Measurements from ENCODE around the gene GUCY1A2.
"Not testable (repeated sequence)": the region's sequence is repeated elsewhere in the genome, so short reads cannot be mapped to it uniquely, and the experiment has no call there.

The GUCY1A2 gene

GRCh38 chr11:106913141-106913540 is 105.1 kb downstream of the GUCY1A2 start:
- H3K27ac ChIP-seq = no peak overlapping the region
- no peaks in the 10 kb centered on the region for H3K36me3 ChIP-seq (replicated peaks)
- no peak for DNase-seq
- no peak overlapping the region for H3K4me3 ChIP-seq (ENCODE audit: low read depth, low read length)
- TF ChIP-seq, protein P1, sequence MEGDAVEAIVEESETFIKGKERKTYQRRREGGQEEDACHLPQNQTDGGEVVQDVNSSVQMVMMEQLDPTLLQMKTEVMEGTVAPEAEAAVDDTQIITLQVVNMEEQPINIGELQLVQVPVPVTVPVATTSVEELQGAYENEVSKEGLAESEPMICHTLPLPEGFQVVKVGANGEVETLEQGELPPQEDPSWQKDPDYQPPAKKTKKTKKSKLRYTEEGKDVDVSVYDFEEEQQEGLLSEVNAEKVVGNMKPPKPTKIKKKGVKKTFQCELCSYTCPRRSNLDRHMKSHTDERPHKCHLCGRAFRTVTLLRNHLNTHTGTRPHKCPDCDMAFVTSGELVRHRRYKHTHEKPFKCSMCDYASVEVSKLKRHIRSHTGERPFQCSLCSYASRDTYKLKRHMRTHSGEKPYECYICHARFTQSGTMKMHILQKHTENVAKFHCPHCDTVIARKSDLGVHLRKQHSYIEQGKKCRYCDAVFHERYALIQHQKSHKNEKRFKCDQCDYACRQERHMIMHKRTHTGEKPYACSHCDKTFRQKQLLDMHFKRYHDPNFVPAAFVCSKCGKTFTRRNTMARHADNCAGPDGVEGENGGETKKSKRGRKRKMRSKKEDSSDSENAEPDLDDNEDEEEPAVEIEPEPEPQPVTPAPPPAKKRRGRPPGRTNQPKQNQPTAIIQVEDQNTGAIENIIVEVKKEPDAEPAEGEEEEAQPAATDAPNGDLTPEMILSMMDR (IDR thresholded peaks at IDR 0.05; ENCODE audit: low read depth, low read length, missing control alignments) = no peak
- no peaks in the 10 kb centered on the region for H3K27me3 ChIP-seq (replicated peaks)
- in situ Hi-C loops (cut with HindIII; ENCODE audit: low pct_ligation_motif_present, low sequenced_read_pairs) = no loop called here

DNA sequence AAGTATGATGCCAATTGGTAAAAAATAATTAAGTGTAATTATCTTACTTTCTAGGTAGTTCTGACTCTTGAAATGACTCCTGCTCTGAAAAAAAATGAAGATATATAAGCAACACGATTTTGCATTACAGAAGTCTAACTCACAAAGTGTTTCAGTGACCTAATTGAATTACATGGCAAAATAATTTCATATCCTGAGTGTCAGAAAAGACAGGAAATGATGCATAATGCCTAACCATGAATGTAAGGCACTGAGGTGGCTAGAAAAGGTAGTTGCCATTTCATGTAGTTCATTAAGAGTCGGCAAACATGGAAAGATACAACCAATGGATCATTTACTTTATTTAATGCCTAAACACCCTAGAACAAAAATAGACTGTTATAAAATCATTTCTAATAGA is 113.5 kb downstream of the GUCY1A2 start:
- no peaks in the 10 kb centered on the region for H3K36me3 ChIP-seq (replicated peaks)
- TF ChIP-seq, protein P1 (IDR thresholded peaks at IDR 0.05; ENCODE audit: low read depth, low read length, missing control alignments) = no peak
- in situ Hi-C loops (cut with HindIII; ENCODE audit: low pct_ligation_motif_present, low sequenced_read_pairs) = no loop called here

GRCh38 chr11:106889718-106890117 is 128.6 kb downstream of the GUCY1A2 start:
- TF ChIP-seq, protein P1 (IDR thresholded peaks at IDR 0.05; ENCODE audit: low read depth, low read length, missing control alignments) = no peak
- Histone ChIP-seq H3K27ac (no peak overlapping the region), H3K4me3 (ENCODE audit: low read depth, low read length) (no peak overlapping the region), H3K36me3 (replicated peaks) (no peaks in the 10 kb centered on the region), H3K27me3 (replicated peaks) (no peaks in the 10 kb centered on the region)
- DNase-seq = no peak
- in situ Hi-C loops (cut with HindIII; ENCODE audit: low pct_ligation_motif_present, low sequenced_read_pairs) = no loop called here

More for the DNA sequence above, 113.5 kb downstream of the GUCY1A2 start:
- no peak for DNase-seq
- H3K27me3 ChIP-seq (replicated peaks) = no peaks in the 10 kb centered on the region
- no peak overlapping the region for H3K4me3 ChIP-seq (ENCODE audit: low read depth, low read length)
- no peak overlapping the region for H3K27ac ChIP-seq

DNA sequence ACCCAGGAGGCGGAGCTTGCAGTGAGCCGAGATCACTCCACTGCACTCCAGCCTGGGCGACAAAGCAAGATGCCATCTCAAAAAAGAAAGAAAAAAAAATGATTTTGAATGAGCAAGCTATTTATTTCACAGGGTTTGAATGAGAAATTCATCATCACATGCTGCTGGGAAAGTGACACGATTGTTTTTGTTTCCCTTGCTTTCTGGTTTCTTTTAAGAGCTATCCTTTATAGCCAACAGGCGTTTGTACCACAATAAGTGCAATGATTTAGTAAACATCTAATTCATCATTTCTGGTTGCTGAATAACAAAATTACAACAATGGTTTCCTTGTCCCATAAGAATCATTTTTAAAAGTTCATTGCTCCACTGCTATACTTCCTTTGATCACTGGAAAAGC is 129.9 kb downstream of the GUCY1A2 start:
- TF ChIP-seq, protein P1 (IDR thresholded peaks at IDR 0.05; ENCODE audit: low read depth, low read length, missing control alignments) = no peak
- Histone ChIP-seq H3K4me3 (ENCODE audit: low read depth, low read length) (no peak overlapping the region), H3K27me3 (replicated peaks) (no peaks in the 10 kb centered on the region), H3K27ac (no peak overlapping the region), H3K36me3 (replicated peaks) (no peaks in the 10 kb centered on the region)
- in situ Hi-C loops (cut with HindIII; ENCODE audit: low pct_ligation_motif_present, low sequenced_read_pairs) = no loop called here
- no peak for DNase-seq

DNA sequence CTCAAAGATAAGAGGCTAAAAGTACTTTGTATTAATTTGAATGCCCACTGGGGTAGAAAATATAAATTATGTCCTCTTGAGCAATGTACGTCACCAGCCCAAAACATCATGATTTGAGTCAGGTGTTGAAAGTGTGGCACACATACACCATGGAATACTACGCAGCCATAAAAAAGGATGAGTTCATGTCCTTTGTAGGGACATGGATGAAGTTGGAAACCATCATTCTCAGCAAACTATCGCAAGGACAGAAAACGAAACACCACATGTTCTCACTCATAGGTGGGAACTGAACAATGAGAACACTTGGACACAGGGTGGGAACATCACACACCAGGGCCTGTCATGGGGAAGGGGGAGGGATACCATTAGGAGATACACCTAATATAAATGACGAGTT is 134.6 kb downstream of the GUCY1A2 start:
- DNase-seq; in situ Hi-C loops (cut with HindIII; ENCODE audit: low pct_ligation_motif_present, low sequenced_read_pairs): not testable (repeated sequence)

GRCh38 chr11:106879832-106880546 is 138.3 kb downstream of the GUCY1A2 start:
- Histone ChIP-seq H3K4me3 (ENCODE audit: low read depth, low read length) (no peak overlapping the region), H3K27ac (no peak overlapping the region), H3K27me3 (replicated peaks) (no peaks in the 10 kb centered on the region), H3K36me3 (replicated peaks) (no peaks in the 10 kb centered on the region)
- DNase-seq = no peak
- in situ Hi-C loops (cut with HindIII; ENCODE audit: low pct_ligation_motif_present, low sequenced_read_pairs) = no loop called here
- TF ChIP-seq, protein P1 (IDR thresholded peaks at IDR 0.05; ENCODE audit: low read depth, low read length, missing control alignments) = no peak

More for the DNA sequence above, 134.6 kb downstream of the GUCY1A2 start:
- H3K27me3 ChIP-seq (replicated peaks); H3K27ac ChIP-seq; H3K36me3 ChIP-seq (replicated peaks); H3K4me3 ChIP-seq (ENCODE audit: low read depth, low read length): not testable (repeated sequence)
